GM04504 (cell line): Measurements from ENCODE around the gene NRXN3.
A peak's percentile ranks its signal among the peaks of the same experiment; 100 is the strongest.

Experiments used
- DNase-seq: peaks from one replicate; pipeline ENCODE4 v3.0.0-alpha.2; 2012; ENCODE audit warnings: low read depth

NRXN3 gene

DNA sequence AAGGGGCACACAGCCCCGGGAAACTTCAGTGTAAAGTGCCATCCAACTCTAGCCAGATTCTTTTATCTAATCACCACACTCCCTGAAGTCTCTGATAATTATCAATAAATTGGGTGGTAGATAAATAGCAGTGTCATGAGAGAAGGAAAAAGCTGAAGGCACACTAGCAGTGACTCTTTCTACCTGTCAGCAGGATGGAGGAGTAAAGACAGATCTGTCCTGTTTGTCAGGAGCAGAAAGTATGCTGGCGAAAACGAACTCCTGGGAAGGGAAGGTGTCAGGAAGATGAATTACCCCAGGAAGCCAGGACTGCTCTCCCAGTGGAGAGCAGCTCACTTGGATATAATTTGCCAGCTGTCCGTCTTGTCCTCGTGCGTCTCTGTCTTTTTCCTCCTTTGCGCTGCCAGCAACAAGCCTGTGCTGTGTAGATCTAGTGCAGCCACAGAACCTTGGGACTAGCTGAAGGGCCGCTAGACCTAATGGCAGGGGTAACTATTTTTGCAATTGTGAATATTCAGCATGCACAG is 1059.3 kb downstream of the NRXN3 start:
- DNase-seq, result no peak

GRCh38 chr14:79242666-79243065 is 1072.5 kb downstream of the NRXN3 start:
- DNase-seq, result no peak

GRCh38 chr14:79246173-79246572 is 1076.0 kb downstream of the NRXN3 start:
- no peak for DNase-seq

GRCh38 chr14:79248126-79248525 is 1078.0 kb downstream of the NRXN3 start:
- no peak for DNase-seq

- DNase-seq, result no peak
Measured at GRCh38 chr14:79248771-79249170, 1078.6 kb downstream of the NRXN3 start.

DNA sequence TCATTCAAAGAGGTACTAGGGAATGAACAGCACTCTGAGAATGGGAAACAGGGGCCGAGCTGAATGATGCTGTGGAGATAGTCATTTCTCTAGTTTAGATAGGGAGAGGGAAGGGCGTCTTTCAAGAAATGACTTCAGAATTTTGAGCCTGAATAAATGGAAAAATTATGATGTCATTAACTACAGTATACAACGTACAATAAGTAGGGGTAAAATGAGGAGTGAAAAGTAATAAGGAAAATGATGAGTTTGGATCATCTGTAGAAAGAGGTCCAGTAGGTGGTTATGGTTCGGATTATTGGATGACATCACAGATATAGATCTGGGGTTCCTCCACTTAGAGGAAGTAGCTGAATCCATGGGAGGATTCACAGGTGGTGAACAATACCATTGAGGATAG is 1081.1 kb downstream of the NRXN3 start:
- no peak for DNase-seq

DNA sequence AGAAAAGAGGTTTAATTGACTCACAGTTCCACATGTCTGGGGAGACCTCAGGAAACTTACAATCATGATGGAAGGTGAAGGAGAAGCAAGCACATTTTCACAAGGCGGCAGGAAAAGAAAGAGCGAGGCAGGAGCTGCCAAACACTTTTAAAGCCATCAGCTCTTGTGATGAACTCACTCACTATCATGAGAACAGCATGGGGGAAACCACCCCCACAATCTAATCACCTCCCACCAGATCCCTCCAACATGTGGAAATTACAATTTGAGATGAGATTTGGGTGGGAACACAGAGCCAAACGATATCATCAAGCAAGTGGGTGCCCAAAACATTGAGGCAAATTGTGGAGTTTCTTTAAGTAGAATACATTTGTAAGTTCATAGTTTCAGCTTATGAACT is 1083.4 kb downstream of the NRXN3 start:
- no peak for DNase-seq

- no peak for DNase-seq
Measured at GRCh38 chr14:79254069-79254775, 1084.0 kb downstream of the NRXN3 start.

DNA sequence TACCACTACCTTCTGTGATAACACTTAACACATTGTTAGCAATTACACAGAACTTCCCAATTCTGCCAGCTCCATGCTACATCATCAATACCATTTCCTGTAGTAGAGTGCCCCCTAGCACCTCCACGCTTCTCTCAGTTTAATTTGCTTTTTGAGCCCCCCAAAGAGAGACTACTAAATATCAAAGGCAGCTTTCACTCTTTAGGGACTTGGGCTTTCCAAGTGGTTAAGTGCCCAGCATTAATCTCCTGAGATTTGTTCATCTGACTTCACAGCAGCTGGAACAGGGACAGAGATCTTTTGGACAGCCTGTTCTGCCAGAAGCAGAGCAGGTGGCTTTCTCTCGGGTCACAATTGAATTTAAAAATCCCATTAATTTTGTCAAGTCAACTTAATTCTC is 1086.2 kb downstream of the NRXN3 start:
- no peak for DNase-seq

DNA sequence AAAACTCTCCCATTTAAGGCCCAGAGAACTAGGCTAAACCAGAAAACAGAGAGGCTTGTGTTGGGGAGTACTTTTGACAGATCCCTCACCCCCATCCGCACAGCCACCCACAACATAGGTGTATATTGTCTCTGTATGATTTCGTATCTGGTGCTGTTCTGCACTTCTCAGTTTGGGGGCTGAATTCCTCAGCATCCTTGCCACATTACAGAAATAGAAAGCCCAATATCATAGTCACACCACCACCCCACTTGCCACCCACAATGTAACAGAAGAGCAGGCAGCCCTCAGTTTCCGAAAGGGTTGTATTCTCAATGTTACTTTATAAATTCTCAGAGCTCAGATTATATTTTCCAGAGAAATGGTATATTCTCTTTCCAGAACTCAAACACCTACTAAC is 1090.2 kb downstream of the NRXN3 start:
- DNase-seq, result no peak

- no peak for DNase-seq
Measured at GRCh38 chr14:79265366-79265946, 1095.3 kb downstream of the NRXN3 start.

DNA sequence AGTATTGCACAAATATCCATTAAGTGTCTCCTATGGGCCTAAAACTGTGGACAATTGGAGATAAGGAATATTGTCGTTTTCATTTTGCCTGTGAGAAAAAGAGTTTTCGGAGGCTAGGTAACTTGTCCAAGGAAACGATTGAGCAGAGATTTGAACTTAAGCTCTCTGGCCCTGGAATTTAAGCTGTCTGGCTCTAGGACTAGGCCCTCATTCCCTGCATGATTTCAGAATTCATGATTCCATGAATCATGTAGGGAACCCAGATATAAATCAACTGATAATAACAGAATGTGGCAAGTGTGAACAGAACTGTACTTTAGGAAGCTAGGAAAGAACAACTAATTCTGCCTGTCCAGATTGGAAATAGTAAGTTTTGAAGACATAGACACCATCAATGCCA is 1100.2 kb downstream of the NRXN3 start:
- no peak for DNase-seq

GRCh38 chr14:79271122-79271521 is 1100.9 kb downstream of the NRXN3 start:
- no peak for DNase-seq

DNA sequence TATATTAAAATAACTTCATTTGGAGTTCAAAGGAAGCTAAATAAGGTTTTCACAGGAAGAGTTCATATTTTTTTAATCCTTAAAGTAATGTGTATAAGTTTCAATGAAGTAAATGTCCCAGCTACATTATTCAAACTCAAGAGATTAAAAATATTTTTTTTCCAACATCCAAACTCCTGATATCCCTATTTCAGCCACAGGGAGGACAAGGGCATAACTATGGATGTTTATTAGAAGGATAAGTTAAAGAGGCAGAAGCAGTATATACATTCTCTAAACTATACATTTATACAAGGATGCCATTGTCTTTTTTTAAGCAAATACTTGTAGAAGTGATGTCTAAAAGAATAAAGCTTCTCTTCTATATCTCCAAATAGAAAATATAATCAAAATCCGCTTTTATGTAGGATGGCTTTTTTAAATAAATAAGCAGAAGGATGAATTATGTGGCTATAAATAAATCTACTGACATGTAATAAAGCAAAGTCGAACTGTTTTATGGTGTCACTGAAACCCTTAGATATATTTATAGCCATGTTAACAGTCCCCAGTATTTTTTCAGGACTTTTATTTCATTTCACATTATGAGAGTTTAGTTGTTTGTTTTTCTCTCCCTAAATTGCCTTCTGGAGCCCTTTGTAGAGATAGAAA is 1104.6 kb downstream of the NRXN3 start:
- no peak for DNase-seq

- DNase-seq, result no peak
Measured at GRCh38 chr14:79275292-79275655, 1105.1 kb downstream of the NRXN3 start.

- DNase-seq, result no peak
Measured at GRCh38 chr14:79278286-79278797, 1108.2 kb downstream of the NRXN3 start.

DNA sequence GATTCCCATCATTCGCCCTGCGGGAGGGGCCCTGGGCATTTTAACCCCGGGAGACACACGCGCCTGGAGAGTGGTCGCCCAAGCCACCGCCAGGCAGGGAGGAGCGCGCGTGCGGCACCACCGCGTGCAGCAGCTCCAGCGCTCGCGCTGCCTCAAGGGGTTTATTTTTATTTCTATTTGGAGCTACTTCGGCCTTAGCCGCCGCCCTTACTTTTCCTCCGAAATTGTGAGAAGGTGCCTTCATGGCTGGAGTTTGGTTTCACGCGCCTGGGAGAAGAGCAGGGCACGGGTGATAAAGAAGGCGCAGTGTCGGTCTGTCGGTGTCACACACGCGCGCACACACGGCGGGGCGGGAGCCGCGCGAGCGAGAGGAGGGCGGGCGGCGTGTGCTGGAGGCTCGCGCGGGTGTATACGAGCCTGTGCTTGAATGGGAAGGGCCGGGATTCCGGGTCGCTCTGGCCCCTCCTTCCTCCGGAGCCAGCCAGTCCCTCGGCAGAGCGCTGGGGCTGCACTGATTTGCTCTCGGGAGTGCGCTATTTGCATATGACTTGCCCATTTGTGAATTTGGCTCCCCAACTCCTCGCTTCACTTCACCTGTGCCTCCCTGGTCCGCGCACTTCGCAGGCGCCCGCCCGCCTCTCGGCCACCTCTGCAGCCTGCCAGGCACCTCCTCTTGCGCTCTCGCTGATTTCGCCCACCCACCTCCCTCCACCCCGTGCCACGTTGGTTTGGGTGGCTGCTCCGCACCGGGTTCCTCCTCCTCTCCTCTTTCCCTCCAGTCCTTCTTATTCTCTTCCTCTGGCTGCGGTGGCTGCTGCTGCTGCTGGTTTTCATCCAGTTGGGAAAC is 1108.8 kb downstream of the NRXN3 start:
- DNase-seq, result peak; percentile 52

DNA sequence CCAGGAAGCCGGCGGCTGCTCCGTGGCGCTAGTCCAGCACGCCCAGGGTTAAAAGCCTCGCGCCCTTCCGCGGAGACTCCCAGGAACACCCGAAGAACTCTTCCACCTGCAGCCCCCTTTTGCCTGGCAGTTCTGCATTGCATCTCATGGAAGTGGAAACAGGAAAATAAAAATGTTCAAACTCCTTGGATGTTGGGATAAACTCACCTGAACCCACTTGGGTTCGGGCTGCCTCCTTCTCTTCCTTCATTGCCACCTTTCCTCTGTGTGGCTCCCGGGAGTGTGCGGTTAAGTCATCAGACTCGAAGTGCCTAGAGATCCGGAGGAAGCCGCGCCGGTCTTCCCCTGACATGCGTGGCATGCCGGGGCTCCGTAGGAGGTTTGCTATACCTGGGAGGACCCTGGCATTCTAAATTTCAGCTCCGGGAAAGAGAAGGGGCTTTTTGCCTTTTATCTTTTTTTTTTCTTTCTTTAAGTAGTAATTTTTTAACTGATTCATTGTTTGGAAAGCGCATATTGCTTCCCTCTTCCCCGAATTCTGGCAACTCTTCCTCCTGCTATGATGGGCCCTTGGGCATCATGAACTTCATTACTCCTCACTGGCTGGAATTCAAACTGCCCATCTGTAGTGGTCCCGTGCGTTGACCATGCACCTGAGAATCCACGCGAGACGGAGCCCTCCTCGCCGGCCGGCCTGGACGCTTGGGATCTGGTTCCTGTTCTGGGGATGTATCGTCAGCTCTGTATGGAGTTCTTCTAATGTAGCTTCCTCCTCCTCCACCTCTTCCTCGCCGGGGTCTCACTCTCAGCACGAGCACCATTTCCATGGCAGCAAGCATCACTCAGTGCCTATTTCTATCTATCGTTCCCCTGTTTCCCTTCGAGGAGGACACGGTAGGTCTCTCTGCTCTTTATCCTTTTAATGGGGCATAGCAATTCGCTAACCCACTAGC is 1109.7 kb downstream of the NRXN3 start:
- no peak for DNase-seq

- no peak for DNase-seq
Measured at GRCh38 chr14:79281244-79282152, 1111.3 kb downstream of the NRXN3 start.

DNA sequence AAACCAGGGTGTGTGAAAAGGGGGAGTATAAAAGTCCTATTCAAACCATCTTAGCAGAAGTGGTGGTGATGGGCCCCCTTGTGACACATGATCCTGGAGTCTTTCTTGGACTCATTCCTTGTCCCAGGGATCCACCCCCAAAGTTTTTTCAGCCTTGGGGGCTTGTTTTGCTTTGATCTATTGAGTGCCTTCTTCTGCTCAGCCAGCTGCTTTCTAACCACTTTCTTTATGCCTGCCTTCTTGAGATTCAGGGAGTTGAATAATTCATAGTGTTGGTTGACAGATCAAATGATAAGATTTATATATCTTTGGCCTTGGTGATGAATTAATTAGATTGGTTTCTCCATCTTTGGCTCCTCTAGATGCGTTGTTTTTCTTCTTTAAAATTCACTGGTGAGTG is 1114.4 kb downstream of the NRXN3 start:
- no peak for DNase-seq
